Activated T-helper 9 cell treated with anti-CD3 and anti-CD28 coated beads, Interleukin-2, amount 50 U/mL, for 16 hours (primary cell): Measurements from ENCODE around the gene YWHAE.
"Not testable (repeated sequence)": the region's sequence is repeated elsewhere in the genome, so short reads cannot be mapped to it uniquely, and the experiment has no call there.

Source experiments
- DNase-seq: peaks from one replicate; pipeline ENCODE4 v3.0.0-alpha.2; 2020; ENCODE audit warnings: low read depth

YWHAE gene

GRCh38 chr17:1325766-1326165 is 74.3 kb downstream of the YWHAE start:
- no peak for DNase-seq

- no peak for DNase-seq
Observed at GRCh38 chr17:1324201-1324771, 75.7 kb downstream of the YWHAE start.

GRCh38 chr17:1323336-1323735 is 76.7 kb downstream of the YWHAE start:
- DNase-seq = no peak

GRCh38 chr17:1322480-1322879 is 77.5 kb downstream of the YWHAE start:
- DNase-seq = no peak

- no peak for DNase-seq
Observed at GRCh38 chr17:1322014-1322428, 78.0 kb downstream of the YWHAE start.

- no peak for DNase-seq
Observed at GRCh38 chr17:1315891-1316403, 84.1 kb downstream of the YWHAE start.

- no peak for DNase-seq
Observed at GRCh38 chr17:1315409-1315808, 84.6 kb downstream of the YWHAE start.

GRCh38 chr17:1313270-1314005 is 86.6 kb downstream of the YWHAE start:
- DNase-seq = no peak

GRCh38 chr17:1312261-1312870 is 87.7 kb downstream of the YWHAE start:
- DNase-seq = no peak

- DNase-seq = not testable (repeated sequence)
Observed at GRCh38 chr17:1307829-1308228, 92.2 kb downstream of the YWHAE start.

- no peak for DNase-seq
Observed at GRCh38 chr17:1304962-1305563, 95.0 kb downstream of the YWHAE start.

- no peak for DNase-seq
Observed at GRCh38 chr17:1304522-1304921, 95.5 kb downstream of the YWHAE start.

- no peak for DNase-seq
Observed at GRCh38 chr17:1302761-1303160, 97.3 kb downstream of the YWHAE start.

GRCh38 chr17:1301546-1301945 is 98.5 kb downstream of the YWHAE start:
- DNase-seq = no peak

- DNase-seq = no peak
Observed at GRCh38 chr17:1300371-1300905, 99.6 kb downstream of the YWHAE start.

GRCh38 chr17:1299552-1300370 is 100.3 kb downstream of the YWHAE start:
- no peak for DNase-seq

- DNase-seq = no peak
Observed at GRCh38 chr17:1298606-1299005, 101.4 kb downstream of the YWHAE start.
